ENCODE measurements around the gene AIG1.

GRCh38 chr6:143361536-143362191 is 301.0 kb downstream of the AIG1 start:
- TF ChIP-seq CTCF (conservative IDR thresholded peaks at IDR 0.05 in 1 of 2, IDR thresholded peaks at IDR 0.05 in 1 of 2; ENCODE audit: low read depth in 1 of 2, low read length in 2 of 2) (no peak), EZH2 (IDR thresholded peaks at IDR 0.05; ENCODE audit: low read length, missing control alignments) (no peak)
